ENCODE data around the gene RBM4.

DNA sequence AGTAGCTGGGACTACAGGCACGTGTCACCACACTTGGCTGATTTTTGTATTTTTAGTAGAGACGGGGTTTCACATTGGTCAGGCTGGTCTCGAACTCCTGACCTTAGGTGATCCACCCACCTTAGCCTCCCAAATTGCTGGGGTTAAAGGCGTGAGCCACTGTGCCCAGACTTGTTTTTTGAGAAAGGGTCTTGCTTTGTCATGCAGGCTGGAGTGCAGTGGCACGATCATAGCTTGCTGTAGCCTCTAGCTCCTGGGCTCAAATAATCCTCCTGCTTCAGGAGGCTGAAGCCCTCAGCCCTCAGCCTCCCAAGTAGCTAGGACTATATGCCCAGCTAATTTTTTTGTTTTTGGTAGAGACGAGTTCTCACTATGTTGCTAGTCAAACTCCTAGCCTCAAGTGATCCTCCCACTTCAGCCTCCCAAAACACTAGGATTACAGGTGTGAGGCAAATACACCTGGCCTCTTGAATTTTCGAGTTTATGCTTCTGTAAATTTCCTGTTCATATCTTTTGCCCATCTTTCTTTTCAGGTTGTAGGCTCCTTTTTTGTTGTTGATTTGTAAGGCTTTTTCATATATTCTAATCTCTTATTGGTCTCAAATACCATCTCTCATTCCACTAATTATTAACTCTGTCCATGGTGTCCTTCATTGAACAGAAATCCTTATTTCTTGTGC, 42.6 kb downstream of the RBM4 start:
- TF ChIP-seq, protein P1, sequence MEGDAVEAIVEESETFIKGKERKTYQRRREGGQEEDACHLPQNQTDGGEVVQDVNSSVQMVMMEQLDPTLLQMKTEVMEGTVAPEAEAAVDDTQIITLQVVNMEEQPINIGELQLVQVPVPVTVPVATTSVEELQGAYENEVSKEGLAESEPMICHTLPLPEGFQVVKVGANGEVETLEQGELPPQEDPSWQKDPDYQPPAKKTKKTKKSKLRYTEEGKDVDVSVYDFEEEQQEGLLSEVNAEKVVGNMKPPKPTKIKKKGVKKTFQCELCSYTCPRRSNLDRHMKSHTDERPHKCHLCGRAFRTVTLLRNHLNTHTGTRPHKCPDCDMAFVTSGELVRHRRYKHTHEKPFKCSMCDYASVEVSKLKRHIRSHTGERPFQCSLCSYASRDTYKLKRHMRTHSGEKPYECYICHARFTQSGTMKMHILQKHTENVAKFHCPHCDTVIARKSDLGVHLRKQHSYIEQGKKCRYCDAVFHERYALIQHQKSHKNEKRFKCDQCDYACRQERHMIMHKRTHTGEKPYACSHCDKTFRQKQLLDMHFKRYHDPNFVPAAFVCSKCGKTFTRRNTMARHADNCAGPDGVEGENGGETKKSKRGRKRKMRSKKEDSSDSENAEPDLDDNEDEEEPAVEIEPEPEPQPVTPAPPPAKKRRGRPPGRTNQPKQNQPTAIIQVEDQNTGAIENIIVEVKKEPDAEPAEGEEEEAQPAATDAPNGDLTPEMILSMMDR (IDR thresholded peaks at IDR 0.05), result no peak
- TF ChIP-seq POLR2A (IDR thresholded peaks at IDR 0.05), result no peak
